Testis (tissue), 3 donors: ENCODE results near the gene BID. TPM values are rescaled to one million over a fixed set of nuclear protein-coding genes. Genes with fewer than 3 reads are reported as not detected.

Experiments used
- DNase-seq: peaks from one replicate; pipeline ENCODE4 v3.0.0-alpha.2; 2019
- H3K27ac ChIP-seq, 2 donors: fragments of 200-600 bp; sonication (generic); one replicate each; pipeline ENCODE4 v1.5.1; 2019
- H3K27me3 ChIP-seq: fragments of 200-600 bp; sonication (generic); one replicate; pipeline ENCODE4 v1.5.1; 2019
- H3K36me3 ChIP-seq: fragments of 200-600 bp; sonication (generic); one replicate; pipeline ENCODE4 v1.5.1; 2017; ENCODE audit warnings: low read depth; ENCODE audit errors: missing control alignments
- H3K4me1 ChIP-seq: fragments of 200-600 bp; sonication (generic); one replicate; pipeline ENCODE4 v1.5.1; 2019
- H3K4me3 ChIP-seq, 2 donors: fragments of 200-600 bp; sonication (generic); one replicate each; pipeline ENCODE4 v1.5.1; 2017 to 2019
- H3K9me3 ChIP-seq: fragments of 200-600 bp; sonication (generic); one replicate; pipeline ENCODE4 v1.5.1; 2017
- POLR2A ChIP-seq: fragments of 450-650 bp; IDR thresholded peaks from one replicate; pipeline ENCODE4 v1.6.1; 2017; ENCODE audit warnings: antibody characterized with exemption, mild to moderate bottlenecking, moderate library complexity
- whole genome bisulfite sequencing, 2 donors: methylation state at CpG; one replicate each; pipeline ENCODE4 v1.1.5; 2018; 5-methylcytosine and 5-hydroxymethylcytosine counted together
- intact Hi-C: fragments of 100-400 bp; cut with DNase I; formaldehyde crosslinking; loops from one replicate; pipeline ENCODE4 v1.15.1; 2023; ENCODE audit warnings: low total_unique reads
- polyA plus RNA-seq: library from polyadenylated mRNA; stranded (reverse); fragments of 350-450 nt; fragmentation: Illumina TruSeq; extraction: RNeasy Lipid Tissue Mini Kit (QIAGEN cat#74804); gene quantifications from one replicate; pipeline ENCODE4 v1.2.3, GENCODE V29; 2014; ENCODE audit warnings: low read depth, low replicate concordance; ENCODE audit not compliant: insufficient read depth
- total RNA-seq, 2 donors: library from RNA; depleted of rRNA; stranded (reverse); fragments of >200 nt; gene quantifications; one replicate each; pipeline ENCODE4 v1.2.3, GENCODE V29; 2016
- TF ChIP-seq, protein P1 (sequence below), 3 experiments: fragments of 450-650 bp in 2 of 3; fragments of 200-600 bp in 1 of 3; sonication (generic) in 1 of 3; IDR thresholded peaks; one replicate each; pipeline ENCODE4 v1.5.1; 2016 to 2019; ENCODE audit warnings: antibody characterized with exemption in 3 of 3, mild to moderate bottlenecking in 2 of 3, moderate library complexity in 1 of 3

BID gene
- total and polyA plus RNA-seq, 3 donors from 2014 or later = 6.9 to 8.4 (median 8.3) TPM

DNA sequence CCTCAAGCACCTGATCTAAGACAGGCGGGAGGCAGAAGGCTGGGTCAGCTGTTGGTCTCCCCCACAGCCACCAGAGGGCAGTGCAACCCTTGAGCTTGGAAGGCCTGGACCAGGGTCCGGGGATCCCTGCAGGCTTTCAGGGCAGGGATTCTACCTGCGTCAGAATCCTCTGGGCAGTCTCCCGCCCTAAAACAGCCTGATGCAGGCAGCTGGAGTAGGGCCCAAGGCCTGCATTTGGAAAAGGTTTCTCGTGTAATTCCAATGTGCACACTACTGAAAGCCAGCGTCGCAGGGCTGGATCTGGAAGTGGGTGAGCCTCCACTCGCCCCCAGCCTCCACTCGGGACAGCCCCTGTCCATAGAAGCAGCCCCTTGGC, 31.8 kb downstream of the BID start:
- H3K27me3 ChIP-seq = no peaks in the 10 kb centered on the region
- H3K36me3 ChIP-seq = no peaks in the 10 kb centered on the region
- no peaks in the 10 kb centered on the region for H3K4me1 ChIP-seq
- DNase-seq = peak; percentile 79
- H3K27ac ChIP-seq = no peak overlapping the region
- WGBS, 2 donors = 53% methylated on average over 9 of the region's 9 CpGs; no CpG with 5 or more reads in 1 of the 2 donors
- H3K9me3 ChIP-seq = no peaks in the 10 kb centered on the region
- intact Hi-C loops = no loop called here
- H3K4me3 ChIP-seq = no peak overlapping the region
- TF ChIP-seq, protein P1, sequence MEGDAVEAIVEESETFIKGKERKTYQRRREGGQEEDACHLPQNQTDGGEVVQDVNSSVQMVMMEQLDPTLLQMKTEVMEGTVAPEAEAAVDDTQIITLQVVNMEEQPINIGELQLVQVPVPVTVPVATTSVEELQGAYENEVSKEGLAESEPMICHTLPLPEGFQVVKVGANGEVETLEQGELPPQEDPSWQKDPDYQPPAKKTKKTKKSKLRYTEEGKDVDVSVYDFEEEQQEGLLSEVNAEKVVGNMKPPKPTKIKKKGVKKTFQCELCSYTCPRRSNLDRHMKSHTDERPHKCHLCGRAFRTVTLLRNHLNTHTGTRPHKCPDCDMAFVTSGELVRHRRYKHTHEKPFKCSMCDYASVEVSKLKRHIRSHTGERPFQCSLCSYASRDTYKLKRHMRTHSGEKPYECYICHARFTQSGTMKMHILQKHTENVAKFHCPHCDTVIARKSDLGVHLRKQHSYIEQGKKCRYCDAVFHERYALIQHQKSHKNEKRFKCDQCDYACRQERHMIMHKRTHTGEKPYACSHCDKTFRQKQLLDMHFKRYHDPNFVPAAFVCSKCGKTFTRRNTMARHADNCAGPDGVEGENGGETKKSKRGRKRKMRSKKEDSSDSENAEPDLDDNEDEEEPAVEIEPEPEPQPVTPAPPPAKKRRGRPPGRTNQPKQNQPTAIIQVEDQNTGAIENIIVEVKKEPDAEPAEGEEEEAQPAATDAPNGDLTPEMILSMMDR (IDR thresholded peaks at IDR 0.05) = peak in 2 of 3 experiments; percentile 56 to 78
- TF ChIP-seq POLR2A = no peak

DNA sequence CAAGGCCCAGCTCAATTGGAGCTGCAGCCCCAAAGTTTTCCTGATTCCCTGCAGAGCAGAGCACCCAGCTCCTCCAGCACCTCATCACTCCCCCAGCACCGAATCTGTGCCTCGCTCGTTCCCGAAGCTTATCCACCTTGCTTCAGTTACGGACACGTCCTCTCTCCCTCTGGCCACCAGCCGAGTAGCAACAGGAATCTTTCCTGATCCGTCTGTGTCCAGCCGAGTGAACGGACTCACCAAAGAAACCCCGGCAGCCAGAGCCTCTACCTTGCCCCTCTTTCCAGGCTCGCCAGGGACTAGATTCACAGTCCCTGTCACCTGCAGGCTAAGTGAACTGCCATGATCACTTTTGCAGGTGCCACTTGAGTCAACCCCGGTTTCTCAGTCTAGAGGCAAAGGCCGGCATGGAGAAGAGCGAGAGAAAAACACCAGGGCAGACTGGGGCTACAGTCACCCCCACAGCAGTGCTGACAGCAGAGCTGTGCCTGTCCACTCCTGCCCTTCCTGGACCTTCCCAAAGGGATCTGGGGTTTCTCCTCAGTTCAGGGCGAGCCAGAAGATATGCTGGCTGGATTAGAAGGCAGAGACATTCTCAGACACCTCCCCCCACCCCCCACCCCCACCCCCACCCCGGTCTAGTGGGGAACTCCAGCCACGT, 32.3 kb downstream of the BID start:
- intact Hi-C loops = no loop called here
- 72 to 88% methylated on average over 13 to 18 of the region's 18 CpGs for WGBS, 2 donors
- DNase-seq = no peak

DNA sequence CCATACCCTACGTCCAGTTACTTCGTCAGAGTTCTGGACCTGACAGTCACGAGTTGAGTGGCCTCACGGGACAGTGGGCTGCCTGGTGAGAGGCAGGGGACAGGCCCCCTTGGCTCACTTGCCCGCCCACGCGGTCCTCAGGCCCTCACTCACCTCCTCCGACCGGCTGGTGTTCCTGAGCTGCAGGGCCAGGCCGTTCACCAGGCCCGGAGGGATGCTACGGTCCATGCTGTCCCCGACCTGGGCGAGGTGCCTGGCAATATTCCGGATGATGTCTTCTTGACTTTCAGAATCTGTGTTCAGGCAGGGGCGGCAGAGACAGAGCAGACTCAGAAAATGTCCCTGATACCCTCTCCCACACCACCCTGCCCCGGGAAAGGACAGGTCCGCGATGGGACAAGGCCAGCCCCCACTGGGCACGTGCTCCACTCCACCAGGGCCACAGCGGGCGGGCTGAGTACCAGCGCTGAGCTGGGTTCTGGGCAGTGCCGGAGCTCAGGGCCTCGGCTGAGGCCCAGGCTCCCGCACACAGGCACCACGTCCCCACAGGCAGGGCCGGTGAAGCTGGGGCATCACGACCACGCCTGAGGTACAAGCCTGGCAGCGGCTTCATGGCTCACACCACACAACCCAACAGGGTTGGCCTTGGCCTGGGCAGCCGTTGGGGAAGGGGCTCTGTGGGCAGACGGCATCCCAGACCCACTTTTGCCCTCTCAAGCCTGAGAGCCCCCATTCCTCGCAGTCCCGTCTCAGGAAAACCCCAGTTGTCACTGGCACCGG, 34.9 kb downstream of the BID start:
- no peaks in the 10 kb centered on the region for H3K9me3 ChIP-seq
- H3K36me3 ChIP-seq = no peaks in the 10 kb centered on the region
- no peak for DNase-seq
- intact Hi-C loops = no loop called here
- H3K27ac ChIP-seq = no peak overlapping the region
- H3K4me3 ChIP-seq = no peak overlapping the region
- no peaks in the 10 kb centered on the region for H3K4me1 ChIP-seq
- 91 to 92% methylated on average over 10 to 36 of the region's 36 CpGs for WGBS, 2 donors
- TF ChIP-seq, protein P1 (IDR thresholded peaks at IDR 0.05) = no peak
- TF ChIP-seq POLR2A = no peak
- no peaks in the 10 kb centered on the region for H3K27me3 ChIP-seq

More for the DNA sequence above, 32.3 kb downstream of the BID start:
- H3K4me3 ChIP-seq = no peak overlapping the region
- no peaks in the 10 kb centered on the region for H3K27me3 ChIP-seq
- TF ChIP-seq, protein P1 (IDR thresholded peaks at IDR 0.05) = no peak
- TF ChIP-seq POLR2A = no peak
- H3K4me1 ChIP-seq = no peaks in the 10 kb centered on the region
- no peak overlapping the region for H3K27ac ChIP-seq
- H3K36me3 ChIP-seq = no peaks in the 10 kb centered on the region
- H3K9me3 ChIP-seq = no peaks in the 10 kb centered on the region

DNA sequence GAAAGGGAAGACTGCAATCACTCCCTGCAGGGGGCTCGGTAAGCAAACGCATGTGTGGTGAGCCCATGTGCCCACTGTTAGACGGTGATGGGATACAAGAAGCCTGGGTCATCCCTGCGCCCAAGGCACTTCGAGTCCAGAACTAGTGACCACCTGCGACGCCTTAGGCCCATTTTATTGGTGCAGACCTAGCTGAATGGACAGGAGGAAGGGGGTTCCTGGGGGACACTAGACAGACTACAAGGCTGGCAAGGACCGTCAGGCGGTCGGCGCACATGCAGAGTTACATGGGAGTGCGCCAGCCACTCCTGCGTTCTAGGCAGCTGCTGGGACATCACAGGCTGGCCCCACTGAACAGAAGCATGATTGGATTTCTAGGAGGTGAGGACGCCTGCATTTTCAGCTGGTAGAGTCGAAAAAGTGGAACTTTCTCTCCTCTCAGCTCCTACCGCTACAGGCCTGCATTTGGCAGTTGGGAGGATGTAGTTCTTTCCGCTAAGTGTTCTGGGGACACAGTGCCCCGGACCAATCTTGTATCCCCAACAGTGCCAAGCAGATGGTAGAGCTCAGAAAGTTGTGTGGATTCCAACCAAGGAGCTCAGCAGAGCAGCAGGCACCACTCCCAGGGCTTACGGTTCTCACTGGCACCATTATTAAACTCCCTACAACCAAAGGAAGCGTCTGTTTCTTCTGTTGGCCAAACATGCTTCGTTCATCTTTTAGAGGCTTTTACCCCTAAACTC, 35.7 kb downstream of the BID start:
- Histone ChIP-seq H3K4me1 (no peaks in the 10 kb centered on the region), H3K9me3 (no peaks in the 10 kb centered on the region), H3K27me3 (no peaks in the 10 kb centered on the region), H3K27ac (no peak overlapping the region), H3K36me3 (no peaks in the 10 kb centered on the region), H3K4me3 (no peak overlapping the region)
- DNase-seq = no peak
- TF ChIP-seq POLR2A = no peak
- TF ChIP-seq, protein P1 (IDR thresholded peaks at IDR 0.05) = no peak
- WGBS, 2 donors = 92 to 94% methylated on average over 21 of the region's 21 CpGs
- intact Hi-C loops = no loop called here
